ENCODE data around the gene ARAP1.

ARAP1 gene

DNA sequence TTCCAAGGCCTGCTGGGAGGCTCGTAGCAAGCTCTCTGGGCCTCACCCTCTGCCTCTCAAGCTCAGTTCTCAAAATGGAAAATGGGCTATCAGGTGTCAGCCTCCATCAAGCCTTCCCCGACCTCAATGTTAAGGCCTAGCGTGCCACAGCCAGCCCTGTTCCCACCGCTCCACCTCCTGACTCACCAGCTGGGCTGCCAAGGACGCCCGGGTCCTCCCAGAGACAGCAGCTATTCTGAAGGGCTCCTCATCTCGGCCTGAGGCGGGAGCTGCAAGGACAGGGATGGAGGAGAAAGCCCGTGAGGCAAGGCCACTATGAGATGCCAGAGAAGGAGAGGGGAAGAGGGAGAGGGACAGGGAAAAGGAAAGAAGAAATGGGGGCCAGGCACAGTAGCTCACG lies 19.9 kb downstream of the ARAP1 start:
- peaks cover 3% of the 10 kb centered on the region for H3K4me1 ChIP-seq (ENCODE audit: control insufficient read depth, insufficient read depth, low read length)
- no peak overlapping the region for H3K4me3 ChIP-seq (ENCODE audit: insufficient read depth, low read depth, low read length)
- H3K9me3 ChIP-seq (ENCODE audit: control insufficient read depth, low read length), result no peaks in the 10 kb centered on the region
- H3K36me3 ChIP-seq (ENCODE audit: control insufficient read depth, insufficient read depth, low read length), result no peaks in the 10 kb centered on the region
- no peaks in the 10 kb centered on the region for H3K27me3 ChIP-seq (ENCODE audit: control insufficient read depth, insufficient read depth, low read length, poor library complexity, severe bottlenecking)
- H3K27ac ChIP-seq (ENCODE audit: insufficient read depth, low read depth, low read length, poor library complexity, severe bottlenecking), result no peak overlapping the region
- WGBS, 2 experiments, result 92 to 94% methylated on average over 10 of the region's 10 CpGs

DNA sequence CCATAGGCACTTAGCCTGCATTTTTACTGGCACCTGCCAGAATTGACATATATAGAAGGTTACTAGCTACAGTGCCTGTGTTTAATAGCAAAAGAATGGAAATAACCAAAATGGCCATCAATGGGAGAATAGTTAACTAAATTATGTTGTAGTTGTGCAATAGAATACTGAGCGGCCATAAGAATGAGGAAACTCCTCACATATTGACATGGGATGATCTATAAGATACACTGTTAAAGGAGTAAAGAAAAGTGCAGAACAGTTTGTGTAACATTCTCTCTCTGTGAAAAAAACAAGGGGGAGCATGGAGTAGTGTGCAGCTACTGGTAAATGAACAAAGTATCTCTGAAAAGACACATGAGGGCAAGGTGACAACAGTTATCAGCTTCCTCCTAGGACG lies 21.5 kb downstream of the ARAP1 start:
- no peaks in the 10 kb centered on the region for H3K9me3 ChIP-seq (ENCODE audit: control insufficient read depth, low read length)
- no peaks in the 10 kb centered on the region for H3K4me1 ChIP-seq (ENCODE audit: control insufficient read depth, insufficient read depth, low read length)
- 93 to 96% methylated on average over 2 of the region's 2 CpGs for WGBS, 2 experiments
- H3K4me3 ChIP-seq (ENCODE audit: insufficient read depth, low read depth, low read length), result no peak overlapping the region
- no peaks in the 10 kb centered on the region for H3K36me3 ChIP-seq (ENCODE audit: control insufficient read depth, insufficient read depth, low read length)
- H3K27me3 ChIP-seq (ENCODE audit: control insufficient read depth, insufficient read depth, low read length, poor library complexity, severe bottlenecking), result no peaks in the 10 kb centered on the region
- H3K27ac ChIP-seq (ENCODE audit: insufficient read depth, low read depth, low read length, poor library complexity, severe bottlenecking), result no peak overlapping the region

GRCh38 chr11:72730243-72730642 lies 22.0 kb downstream of the ARAP1 start:
- H3K36me3 ChIP-seq (ENCODE audit: control insufficient read depth, insufficient read depth, low read length), result no peaks in the 10 kb centered on the region
- H3K4me1 ChIP-seq (ENCODE audit: control insufficient read depth, insufficient read depth, low read length), result no peaks in the 10 kb centered on the region
- H3K27ac ChIP-seq (ENCODE audit: insufficient read depth, low read depth, low read length, poor library complexity, severe bottlenecking), result no peak overlapping the region
- H3K9me3 ChIP-seq (ENCODE audit: control insufficient read depth, low read length), result no peaks in the 10 kb centered on the region
- H3K4me3 ChIP-seq (ENCODE audit: insufficient read depth, low read depth, low read length), result no peak overlapping the region
- no peaks in the 10 kb centered on the region for H3K27me3 ChIP-seq (ENCODE audit: control insufficient read depth, insufficient read depth, low read length, poor library complexity, severe bottlenecking)
- 70 to 74% methylated on average over 5 of the region's 5 CpGs for WGBS, 2 experiments

DNA sequence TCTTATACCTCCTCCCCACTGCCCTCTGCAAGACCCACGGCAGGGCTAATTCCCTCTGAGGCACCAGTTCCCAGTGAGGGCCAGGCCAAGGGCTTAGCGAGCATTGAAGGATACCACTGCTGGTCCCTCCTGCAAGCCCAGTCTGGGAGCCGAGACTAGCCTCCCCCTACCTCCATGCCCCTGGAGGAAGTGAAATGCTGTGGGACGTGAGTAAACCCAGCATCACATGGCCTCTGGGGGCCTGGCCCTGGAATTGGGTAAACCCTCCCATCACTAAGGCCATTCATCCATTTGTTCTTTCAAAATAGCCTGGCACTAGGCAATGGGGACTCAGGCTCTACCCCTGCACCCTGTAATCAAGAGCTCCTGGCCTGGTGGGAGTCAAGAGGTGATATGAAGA lies 24.7 kb downstream of the ARAP1 start:
- Histone ChIP-seq H3K36me3 (ENCODE audit: control insufficient read depth, insufficient read depth, low read length) (no peaks in the 10 kb centered on the region), H3K27ac (ENCODE audit: insufficient read depth, low read depth, low read length, poor library complexity, severe bottlenecking) (no peak overlapping the region), H3K4me3 (ENCODE audit: insufficient read depth, low read depth, low read length) (no peak overlapping the region), H3K9me3 (ENCODE audit: control insufficient read depth, low read length) (no peaks in the 10 kb centered on the region), H3K27me3 (ENCODE audit: control insufficient read depth, insufficient read depth, low read length, poor library complexity, severe bottlenecking) (no peaks in the 10 kb centered on the region), H3K4me1 (ENCODE audit: control insufficient read depth, insufficient read depth, low read length) (peaks cover 1% of the 10 kb centered on the region)
- WGBS, 2 experiments, result 83 to 91% methylated on average over 4 of the region's 4 CpGs

- 94% methylated on average over 40 of the region's 40 CpGs for WGBS, 2 experiments
- peaks cover 7% of the 10 kb centered on the region for H3K4me1 ChIP-seq (ENCODE audit: control insufficient read depth, insufficient read depth, low read length)
- no peaks in the 10 kb centered on the region for H3K9me3 ChIP-seq (ENCODE audit: control insufficient read depth, low read length)
- H3K27me3 ChIP-seq (ENCODE audit: control insufficient read depth, insufficient read depth, low read length, poor library complexity, severe bottlenecking), result no peaks in the 10 kb centered on the region
- H3K4me3 ChIP-seq (ENCODE audit: insufficient read depth, low read depth, low read length), result no peak overlapping the region
- H3K36me3 ChIP-seq (ENCODE audit: control insufficient read depth, insufficient read depth, low read length), result no peaks in the 10 kb centered on the region
- no peak overlapping the region for H3K27ac ChIP-seq (ENCODE audit: insufficient read depth, low read depth, low read length, poor library complexity, severe bottlenecking)
Measured at GRCh38 chr11:72726266-72727220, 25.7 kb downstream of the ARAP1 start.

DNA sequence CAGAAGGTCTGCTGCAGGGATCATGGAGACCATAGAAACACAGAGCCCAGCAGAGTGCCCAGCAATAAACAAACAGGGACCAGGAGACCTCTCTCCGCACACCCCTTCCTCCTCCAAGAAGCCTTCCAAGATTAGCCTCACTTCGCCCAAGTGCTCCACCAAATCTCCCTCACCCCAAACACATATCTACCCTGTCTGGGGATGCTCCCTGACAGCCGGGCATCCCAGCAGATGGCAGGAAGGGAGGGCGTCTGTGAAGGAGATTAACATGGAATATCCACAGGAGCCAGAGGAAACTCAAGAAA lies 26.5 kb downstream of the ARAP1 start:
- H3K9me3 ChIP-seq (ENCODE audit: control insufficient read depth, low read length), result no peaks in the 10 kb centered on the region
- no peak overlapping the region for H3K27ac ChIP-seq (ENCODE audit: insufficient read depth, low read depth, low read length, poor library complexity, severe bottlenecking)
- WGBS, 2 experiments, result 90 to 91% methylated on average over 4 of the region's 4 CpGs
- H3K4me3 ChIP-seq (ENCODE audit: insufficient read depth, low read depth, low read length), result no peak overlapping the region
- H3K36me3 ChIP-seq (ENCODE audit: control insufficient read depth, insufficient read depth, low read length), result no peaks in the 10 kb centered on the region
- peaks cover 7% of the 10 kb centered on the region for H3K4me1 ChIP-seq (ENCODE audit: control insufficient read depth, insufficient read depth, low read length)
- no peaks in the 10 kb centered on the region for H3K27me3 ChIP-seq (ENCODE audit: control insufficient read depth, insufficient read depth, low read length, poor library complexity, severe bottlenecking)

GRCh38 chr11:72724851-72725723 lies 27.1 kb downstream of the ARAP1 start:
- no peaks in the 10 kb centered on the region for H3K36me3 ChIP-seq (ENCODE audit: control insufficient read depth, insufficient read depth, low read length)

DNA sequence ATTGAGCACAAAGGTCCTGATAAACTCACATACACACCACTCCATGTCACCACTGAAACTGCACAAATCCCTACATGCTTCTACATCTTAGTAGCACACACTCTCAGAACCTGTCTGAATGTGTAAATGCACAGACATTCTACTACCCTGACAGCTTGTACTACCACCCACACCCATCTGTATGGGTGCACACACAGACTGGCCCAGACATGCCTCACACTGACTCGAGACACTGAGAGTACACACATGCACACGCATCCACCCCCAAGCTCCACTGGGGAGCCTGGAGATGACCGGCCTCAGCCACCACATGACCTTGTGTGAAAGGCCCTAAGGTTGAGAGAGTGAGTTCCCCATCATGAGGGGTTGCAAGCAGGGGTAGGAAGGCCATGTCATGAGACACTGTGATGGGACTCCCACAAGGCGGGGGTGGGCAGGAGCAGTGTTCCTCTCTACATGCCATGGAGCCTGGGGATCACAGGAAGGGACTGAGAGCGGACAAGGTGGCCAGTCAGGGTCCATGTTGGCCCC lies 28.1 kb downstream of the ARAP1 start:
- H3K4me1 ChIP-seq (ENCODE audit: control insufficient read depth, insufficient read depth, low read length), result peaks cover 7% of the 10 kb centered on the region
- no peaks in the 10 kb centered on the region for H3K9me3 ChIP-seq (ENCODE audit: control insufficient read depth, low read length)
- 94 to 96% methylated on average over 5 of the region's 5 CpGs for WGBS, 2 experiments
- H3K4me3 ChIP-seq (ENCODE audit: insufficient read depth, low read depth, low read length), result no peak overlapping the region
- no peak overlapping the region for H3K27ac ChIP-seq (ENCODE audit: insufficient read depth, low read depth, low read length, poor library complexity, severe bottlenecking)
- H3K27me3 ChIP-seq (ENCODE audit: control insufficient read depth, insufficient read depth, low read length, poor library complexity, severe bottlenecking), result no peaks in the 10 kb centered on the region
- H3K36me3 ChIP-seq (ENCODE audit: control insufficient read depth, insufficient read depth, low read length), result no peaks in the 10 kb centered on the region

More at GRCh38 chr11:72724851-72725723, 27.1 kb downstream of the ARAP1 start:
- no peak overlapping the region for H3K4me3 ChIP-seq (ENCODE audit: insufficient read depth, low read depth, low read length)
- WGBS, 2 experiments, result 66% methylated on average over 9 of the region's 9 CpGs
- H3K27ac ChIP-seq (ENCODE audit: insufficient read depth, low read depth, low read length, poor library complexity, severe bottlenecking), result no peak overlapping the region
- peaks cover 7% of the 10 kb centered on the region for H3K4me1 ChIP-seq (ENCODE audit: control insufficient read depth, insufficient read depth, low read length)
- H3K9me3 ChIP-seq (ENCODE audit: control insufficient read depth, low read length), result no peaks in the 10 kb centered on the region
- no peaks in the 10 kb centered on the region for H3K27me3 ChIP-seq (ENCODE audit: control insufficient read depth, insufficient read depth, low read length, poor library complexity, severe bottlenecking)

- no peaks in the 10 kb centered on the region for H3K9me3 ChIP-seq (ENCODE audit: control insufficient read depth, low read length)
- WGBS, 2 experiments, result 91 to 93% methylated on average over 9 of the region's 9 CpGs
Measured at GRCh38 chr11:72723508-72723907, 28.7 kb downstream of the ARAP1 start.

More at GRCh38 chr11:72723508-72723907, 28.7 kb downstream of the ARAP1 start:
- H3K36me3 ChIP-seq (ENCODE audit: control insufficient read depth, insufficient read depth, low read length), result no peaks in the 10 kb centered on the region
- H3K4me3 ChIP-seq (ENCODE audit: insufficient read depth, low read depth, low read length), result no peak overlapping the region
- no peaks in the 10 kb centered on the region for H3K27me3 ChIP-seq (ENCODE audit: control insufficient read depth, insufficient read depth, low read length, poor library complexity, severe bottlenecking)
- H3K4me1 ChIP-seq (ENCODE audit: control insufficient read depth, insufficient read depth, low read length), result peaks cover 7% of the 10 kb centered on the region
- no peak overlapping the region for H3K27ac ChIP-seq (ENCODE audit: insufficient read depth, low read depth, low read length, poor library complexity, severe bottlenecking)

Data from ectodermal cell (in vitro differentiated cells).